IMR-90 (cell line): ENCODE data around the gene EFEMP2. TPM values are rescaled to one million over a fixed set of nuclear protein-coding genes. Genes with fewer than 3 reads are reported as not detected.

Experiments
- ATAC-seq: fragments of 200-7000 bp; cut with Tn5 transposase; 2 replicates; pipeline ENCODE4 v1.9.1; 2020; ENCODE audit warnings: low read depth, mild to moderate bottlenecking, moderate library complexity
- BruUV-seq: library from RNA; stranded (reverse); fragments of 400-500 nt; replicated peaks from 2 replicates; lab custom pipeline; 2021; lab: Mats Ljungman, UMichigan
- CTCF ChIA-PET: fragments of 300-600 bp; formaldehyde crosslinking; extraction: SDS; loops from one replicate; lab custom pipeline; 2021; ENCODE audit warnings: antibody characterized with exemption; lab: Yijun Ruan, JAX
- POLR2A ChIA-PET: fragments of 300-600 bp; sonication (Branson Sonifier 250); formaldehyde crosslinking; loops from one replicate; lab custom pipeline; 2022; ENCODE audit warnings: antibody characterized with exemption; ENCODE audit not compliant: unreplicated experiment; lab: Charles Lee
- DNase-seq: peaks from one replicate; pipeline ENCODE4 v3.0.0; 2013
- H2AFZ ChIP-seq: replicated peaks from 2 replicates; pipeline ENCODE3; 2013; ENCODE audit warnings: low read length, mild to moderate bottlenecking; ENCODE audit not compliant: poor library complexity
- H2AK5ac ChIP-seq: 2 replicates; pipeline ENCODE4 v1.6.1; 2013; ENCODE audit warnings: low read depth, low read length, inconsistent platforms
- H2AK9ac ChIP-seq: replicated peaks from 2 replicates; pipeline ENCODE3; 2013; ENCODE audit warnings: mild to moderate bottlenecking, low read depth, low read length, moderate library complexity; ENCODE audit not compliant: poor library complexity
- H2BK120ac ChIP-seq: 2 replicates; pipeline ENCODE4 v1.6.1; 2013; ENCODE audit warnings: low read depth, low read length, inconsistent platforms
- H2BK15ac ChIP-seq: 3 replicates; pipeline ENCODE4 v1.6.1; 2013; ENCODE audit warnings: low read depth, low read length, inconsistent platforms
- H2BK20ac ChIP-seq: 2 replicates; pipeline ENCODE4 v1.6.1; 2013; ENCODE audit warnings: low read depth, mild to moderate bottlenecking, inconsistent platforms, low read length, moderate library complexity
- H2BK5ac ChIP-seq: 2 replicates; pipeline ENCODE4 v1.6.1; 2013; ENCODE audit warnings: mild to moderate bottlenecking, low read depth, low read length, inconsistent platforms; ENCODE audit not compliant: poor library complexity, severe bottlenecking
- H3K14ac ChIP-seq: replicated peaks from 2 replicates; pipeline ENCODE4 v1.6.1; 2013; ENCODE audit warnings: low read depth, low read length, inconsistent platforms
- H3K18ac ChIP-seq: 2 replicates; pipeline ENCODE4 v1.6.1; 2013; ENCODE audit warnings: low read depth, low read length, control low read depth
- H3K23ac ChIP-seq: 2 replicates; pipeline ENCODE4 v1.6.1; 2013; ENCODE audit warnings: low read depth, low read length, inconsistent platforms
- H3K27ac ChIP-seq: 2 replicates; pipeline ENCODE4 v1.5.1; 2013; ENCODE audit warnings: mild to moderate bottlenecking, control low read depth, low read length; ENCODE audit not compliant: insufficient read depth
- H3K27me3 ChIP-seq: 2 replicates; pipeline ENCODE4 v1.6.1; 2013; ENCODE audit warnings: low read length; ENCODE audit not compliant: control insufficient read depth, insufficient read depth
- H3K36me3 ChIP-seq: 2 replicates; pipeline ENCODE4 v1.6.1; 2013; ENCODE audit warnings: low read length, mixed read lengths; ENCODE audit not compliant: control insufficient read depth, insufficient read depth
- H3K4ac ChIP-seq: 2 replicates; pipeline ENCODE4 v1.6.1; 2013; ENCODE audit warnings: low read depth, low read length, inconsistent platforms
- H3K4me1 ChIP-seq: 2 replicates; pipeline ENCODE4 v1.6.1; 2013; ENCODE audit warnings: low read length, mixed read lengths; ENCODE audit not compliant: control insufficient read depth, insufficient read depth
- H3K4me2 ChIP-seq: 2 replicates; pipeline ENCODE4 v1.6.1; 2013; ENCODE audit warnings: low read depth, mild to moderate bottlenecking, control low read depth, low read length, moderate library complexity
- H3K4me3 ChIP-seq: 2 replicates; pipeline ENCODE4 v1.5.1; 2013; ENCODE audit warnings: low read depth, mild to moderate bottlenecking, control low read depth, low read length, moderate library complexity; ENCODE audit not compliant: insufficient read depth
- H3K56ac ChIP-seq: 2 replicates; pipeline ENCODE4 v1.6.1; 2013; ENCODE audit warnings: low read length, inconsistent platforms; ENCODE audit not compliant: insufficient read depth; ENCODE audit errors: extremely low read depth
- H3K79me1 ChIP-seq, 2 experiments: 2 replicates each; pipeline ENCODE4 v1.6.1; 2013; ENCODE audit warnings: low read length in 2 of 2, inconsistent platforms in 1 of 2, low read depth in 1 of 2
- H3K9ac ChIP-seq: 2 replicates; pipeline ENCODE4 v1.6.1; 2013; ENCODE audit warnings: low read depth, low read length, control low read depth
- H3K9me1 ChIP-seq: 2 replicates; pipeline ENCODE4 v1.6.1; 2013; ENCODE audit warnings: low read length, inconsistent platforms; ENCODE audit not compliant: insufficient read depth
- H3K9me3 ChIP-seq: 2 replicates; pipeline ENCODE4 v1.6.1; 2013; ENCODE audit warnings: low read length; ENCODE audit not compliant: control insufficient read depth, insufficient read depth
- H4K20me1 ChIP-seq: 2 replicates; pipeline ENCODE4 v1.6.1; 2013; ENCODE audit warnings: low read length, inconsistent platforms; ENCODE audit not compliant: insufficient read depth
- H4K5ac ChIP-seq: 2 replicates; pipeline ENCODE4 v1.6.1; 2013; ENCODE audit warnings: mild to moderate bottlenecking, low read depth, low read length, control low read depth
- H4K8ac ChIP-seq, 2 experiments: 2 replicates each; pipeline ENCODE4 v1.6.1; 2013; ENCODE audit warnings: low read depth in 2 of 2, low read length in 2 of 2, control low read depth in 1 of 2, inconsistent platforms in 1 of 2
- H4K91ac ChIP-seq: 2 replicates; pipeline ENCODE4 v1.6.1; 2013; ENCODE audit warnings: low read depth, low read length, inconsistent platforms; ENCODE audit not compliant: insufficient read depth
- FOS ChIP-seq: fragments of 150-350 bp; IDR thresholded peaks from 2 replicates; pipeline ENCODE4 v1.6.1; 2016; ENCODE audit warnings: low read depth, low read length
- NFE2L2 ChIP-seq: fragments of 150-350 bp; IDR thresholded peaks from 2 replicates; pipeline ENCODE4 v1.6.1; 2016; ENCODE audit warnings: low read depth, mild to moderate bottlenecking, low read length
- RAD21 ChIP-seq: IDR thresholded peaks from 2 replicates; pipeline ENCODE4 v1.6.1; 2012; ENCODE audit warnings: low read length, improper control_type of control experiment
- WGBS, 2 experiments: methylation state at CpG; one replicate each; pipeline versions ENCODE4 v1.1.5 to v1.1.7; 2013; ENCODE audit warnings: missing lambda C conversion rate in 2 of 2; ENCODE audit not compliant: insufficient read length in 1 of 2; ENCODE audit errors: extremely low coverage in 2 of 2; 5-methylcytosine and 5-hydroxymethylcytosine counted together
- dilution Hi-C: fragments of 300-500 bp; cut with HindIII; formaldehyde crosslinking; loops from one replicate; pipeline ENCODE4 v1.14.3; 2018; ENCODE audit warnings: low sequenced_read_pairs; ENCODE audit not compliant: unreplicated experiment
- in situ Hi-C: fragments of 300-500 bp; cut with MboI; formaldehyde crosslinking; loops from 3 replicates; pipeline ENCODE4 v1.14.3; 2019; ENCODE audit warnings: low sequenced_read_pairs, inconsistent platforms, mixed read lengths
- intact Hi-C: fragments of 100-400 bp; cut with micrococcal nuclease; formaldehyde crosslinking; loops from 2 replicates; pipeline ENCODE4 v1.10.0; 2022
- polyA plus RNA-seq, 3 experiments: library from polyadenylated mRNA; depleted of rRNA; stranded (reverse); fragments of >200 nt; gene quantifications; 2 replicates each; pipeline ENCODE4 v1.2.3, GENCODE V29; 2012; ENCODE audit warnings: low replicate concordance in 1 of 3
- total RNA-seq: library from RNA; depleted of rRNA; stranded (reverse); fragments of >200 nt; gene quantifications from 2 replicates; pipeline ENCODE4 v1.2.3, GENCODE V29; 2012

The EFEMP2 gene
- total and polyA plus RNA-seq, 2 of the 4 experiments (the other 2 are of a cell fraction): 62.7 to 431 TPM

GRCh38 chr11:65919573-65920371, 47.2 kb upstream of the EFEMP2 start:
- CTCF ChIA-PET: no interaction called here
- peak overlapping the region; percentile 84 for H3K4me2 ChIP-seq
- intact Hi-C loops: loop anchor here (5.0 kb wide), 1 partner anchor 43 kb away; the partner anchor contains the start of gene SART1

More at GRCh38 chr11:65919573-65920371, 47.2 kb upstream of the EFEMP2 start:
- H2AFZ ChIP-seq: peak overlapping the region; percentile 94
- H3K4me3 ChIP-seq: peak overlapping the region; percentile 91
- POLR2A ChIA-PET: no interaction called here
- H4K5ac ChIP-seq: no peak overlapping the region
- H3K14ac ChIP-seq: peak overlapping the region; percentile 70
- H2AK5ac ChIP-seq: peak overlapping the region; percentile 66
- H3K23ac ChIP-seq: peak overlapping the region; percentile 62; the same call in 1 of the 2 replicates
- H3K27ac ChIP-seq: peak overlapping the region; percentile 93
- dilution Hi-C loops: no loop called here
- H2AK9ac ChIP-seq: peak overlapping the region; percentile 98
- H3K9me3 ChIP-seq: no peaks in the 10 kb centered on the region
- TF ChIP-seq RAD21: 0 out of 2 replicates have a peak, but pooled peaks have one; percentile 1
- no peak for TF ChIP-seq FOS
- no peak for TF ChIP-seq NFE2L2
- H4K20me1 ChIP-seq: peaks cover 11% of the 10 kb centered on the region
- H3K4ac ChIP-seq: peak overlapping the region; percentile 73
- H3K27me3 ChIP-seq: no peaks in the 10 kb centered on the region
- 1% methylated on average over 19 of the region's 60 CpGs; no CpG with 5 or more reads in 1 of the 2 experiments for WGBS, 2 experiments
- H2BK20ac ChIP-seq: no peak overlapping the region
- H2BK120ac ChIP-seq: peak overlapping the region; percentile 58; the same call in 1 of the 2 replicates
- H2BK15ac ChIP-seq: no peak overlapping the region; the same call in 2 of the 3 replicates
- peak overlapping the region; percentile 85 for H2BK5ac ChIP-seq
- ATAC-seq: peak; percentile 21
- H3K4me1 ChIP-seq: peaks cover 38% of the 10 kb centered on the region
- H3K36me3 ChIP-seq: peaks cover 37% of the 10 kb centered on the region
- peak overlapping the region; percentile 78 for H3K9ac ChIP-seq
- H4K8ac ChIP-seq: peak overlapping the region in 1 of 2 experiments; percentile 57; a peak in 1 of 4 replicates
- in situ Hi-C loops: no loop called here
- H3K56ac ChIP-seq: peak overlapping the region; percentile 55
- H3K79me1 ChIP-seq: peaks cover 15 to 51% of the 10 kb centered on the region in 2 experiments
- peak overlapping the region; percentile 51 for H4K91ac ChIP-seq
- no peak overlapping the region for H3K18ac ChIP-seq
- no peak for DNase-seq
- TSS peak; percentile 76 for BruUV-seq
- H3K9me1 ChIP-seq: peaks cover 23% of the 10 kb centered on the region
